ENCODE results near the gene SVEP1. TPM values are rescaled to one million over a fixed set of nuclear protein-coding genes. Genes with fewer than 3 reads are reported as not detected.

SVEP1 gene
- total RNA-seq, 1 donor from 2014 or later: 0.35 TPM

GRCh38 chr9:110344821-110345220, 234.7 kb downstream of the SVEP1 start:
- H3K4me3 ChIP-seq (ENCODE audit: low read depth, low read length): no peak overlapping the region
- TF ChIP-seq CTCF (conservative IDR thresholded peaks at IDR 0.05; ENCODE audit: low read depth, low read length): no peak
- DNase-seq (ENCODE audit: low read depth): no peak

- DNase-seq (ENCODE audit: low read depth): no peak
- no peak for TF ChIP-seq CTCF (conservative IDR thresholded peaks at IDR 0.05; ENCODE audit: low read depth, low read length)
Observed at GRCh38 chr9:110343551-110343950, 236.0 kb downstream of the SVEP1 start.

GRCh38 chr9:110340306-110340705, 239.2 kb downstream of the SVEP1 start:
- peak; percentile 61 for TF ChIP-seq CTCF (conservative IDR thresholded peaks at IDR 0.05; ENCODE audit: low read depth, low read length)
- DNase-seq (ENCODE audit: low read depth): no peak
- no peak overlapping the region for H3K4me3 ChIP-seq (ENCODE audit: low read depth, low read length)

More at GRCh38 chr9:110343551-110343950, 236.0 kb downstream of the SVEP1 start:
- no peak overlapping the region for H3K4me3 ChIP-seq (ENCODE audit: low read depth, low read length)

GRCh38 chr9:110338143-110338542, 241.4 kb downstream of the SVEP1 start:
- H3K4me3 ChIP-seq (ENCODE audit: low read depth, low read length): no peak overlapping the region
- DNase-seq (ENCODE audit: low read depth): no peak
- no peak for TF ChIP-seq CTCF (conservative IDR thresholded peaks at IDR 0.05; ENCODE audit: low read depth, low read length)

GRCh38 chr9:110337727-110338126, 241.8 kb downstream of the SVEP1 start, which contains the start of gene TXNDC8:
Gene TXNDC8, minus strand, starts transcription at chr9:110337863.
- no peak for TF ChIP-seq CTCF (conservative IDR thresholded peaks at IDR 0.05; ENCODE audit: low read depth, low read length)
- no peak for DNase-seq (ENCODE audit: low read depth)
- H3K4me3 ChIP-seq (ENCODE audit: low read depth, low read length): no peak within 1 kb of the TSS

GRCh38 chr9:110336363-110336762, 243.2 kb downstream of the SVEP1 start:
- DNase-seq (ENCODE audit: low read depth): no peak
- H3K4me3 ChIP-seq (ENCODE audit: low read depth, low read length): no peak overlapping the region
- no peak for TF ChIP-seq CTCF (conservative IDR thresholded peaks at IDR 0.05; ENCODE audit: low read depth, low read length)

GRCh38 chr9:110334871-110335270, 244.7 kb downstream of the SVEP1 start:
- no peak for DNase-seq (ENCODE audit: low read depth)
- H3K4me3 ChIP-seq (ENCODE audit: low read depth, low read length): no peak overlapping the region
- TF ChIP-seq CTCF (conservative IDR thresholded peaks at IDR 0.05; ENCODE audit: low read depth, low read length): no peak

All from epithelial cell of proximal tubule (primary cell).